Adrenal gland (tissue), 5 donors: ENCODE data around the gene LRP1B.

ENCODE experiments used
- CTCF ChIP-seq, 6 experiments: fragments of 450-650 bp in 4 of 6; fragments of 200-600 bp in 2 of 6; sonication (generic) in 1 of 6; IDR thresholded peaks; 1 replicate in 5 of 6; 2 replicates in 1 of 6; pipeline versions ENCODE4 v1.5.1 to v1.8.0; 2016 to 2021; ENCODE audit warnings: antibody characterized with exemption in 6 of 6, mild to moderate bottlenecking in 2 of 6, moderate library complexity in 1 of 6
- POLR2A ChIP-seq, 2 donors: fragments of 450-650 bp; IDR thresholded peaks; one replicate each; pipeline ENCODE4 v1.6.1; 2017; ENCODE audit warnings: antibody characterized with exemption in 2 of 2, mild to moderate bottlenecking in 2 of 2, moderate library complexity in 1 of 2
- donor health status: DM: no; HTN: no; CAD: no.

GRCh38 chr2:141932261-141932660, 198.6 kb downstream of the LRP1B start:
- TF ChIP-seq CTCF (IDR thresholded peaks at IDR 0.05) (no peak), POLR2A (IDR thresholded peaks at IDR 0.05) (no peak)
